Measurements from ENCODE around the gene C3orf20.

GRCh38 chr3:14811684-14812083 is 136.7 kb downstream of the C3orf20 start:
- TF ChIP-seq CTCF (IDR thresholded peaks at IDR 0.05) (no peak), POLR2AphosphoS5 (IDR thresholded peaks at IDR 0.05) (no peak), POLR2A (IDR thresholded peaks at IDR 0.05) (no peak)

All from sigmoid colon (tissue), 4 donors.